Endothelial cell of umbilical vein (primary cell): ENCODE results near the gene SCN11A. TPM values are rescaled to one million over a fixed set of nuclear protein-coding genes. Genes with fewer than 3 reads are reported as not detected.

Source experiments
- BruUV-seq: library from RNA; stranded (reverse); fragments of 400-500 nt; replicated peaks from 2 replicates; lab custom pipeline; 2021; lab: Mats Ljungman, UMichigan
- CTCF ChIA-PET: fragments of 300-600, 350-600 bp; sonication (Branson Sonifier 250); formaldehyde crosslinking; loops from one replicate; lab custom pipeline; 2021; ENCODE audit warnings: antibody characterized with exemption, inconsistent platforms; lab: Charles Lee
- POLR2A ChIA-PET: fragments of 300-600, 350-600 bp; sonication (Branson Sonifier 250); formaldehyde crosslinking; loops from one replicate; lab custom pipeline; 2021; ENCODE audit warnings: antibody characterized with exemption, inconsistent platforms; lab: Charles Lee
- DNase-seq: peaks from one replicate; pipeline ENCODE4 v3.0.0-alpha.2; 2011; ENCODE audit warnings: low read depth, low spot score
- FAIRE-seq: peaks from 2 replicates; lab custom pipeline; 2011; peaks lifted over from hg19 to GRCh38; lab: Jason Lieb, UNC
- H2AFZ ChIP-seq: 2 replicates; pipeline ENCODE4 v1.6.0; 2012; ENCODE audit warnings: low read depth, low read length, control low read depth, inconsistent platforms
- H3K27ac ChIP-seq: 2 replicates; pipeline ENCODE4 v1.5.1; 2011; ENCODE audit warnings: low read depth, mild to moderate bottlenecking, control low read depth, low read length, moderate library complexity; ENCODE audit not compliant: insufficient read depth
- H3K27me3 ChIP-seq, 2 experiments: 2 replicates each; pipeline versions ENCODE4 v1.6.0 to v1.6.1; 2011; ENCODE audit warnings: low read length in 2 of 2, mixed read lengths in 1 of 2; ENCODE audit not compliant: control insufficient read depth in 2 of 2, insufficient read depth in 2 of 2
- H3K36me3 ChIP-seq, 2 experiments: 2 replicates in 1 of 2; 3 replicates in 1 of 2; pipeline ENCODE4 v1.5.1; 2011; ENCODE audit warnings: low read length in 2 of 2, mild to moderate bottlenecking in 1 of 2, moderate library complexity in 1 of 2; ENCODE audit not compliant: control insufficient read depth in 2 of 2, insufficient read depth in 2 of 2; ENCODE audit errors: extremely low read depth in 1 of 2
- H3K4me1 ChIP-seq: 3 replicates; pipeline ENCODE4 v1.5.1; 2011; ENCODE audit warnings: mild to moderate bottlenecking, low read length; ENCODE audit not compliant: control insufficient read depth, insufficient read depth; ENCODE audit errors: extremely low read depth
- H3K4me2 ChIP-seq: 2 replicates; pipeline ENCODE4 v1.6.1; 2011; ENCODE audit warnings: low read length, control low read depth, mixed read lengths; ENCODE audit not compliant: insufficient read depth
- H3K4me3 ChIP-seq, 3 experiments: fragments of 200-600 bp in 1 of 3; sonication (generic), shearing (Covaris generic) in 1 of 3; replicated peaks in 1 of 3; 2 replicates each; pipeline ENCODE4 v1.5.1; 2011 to 2016; ENCODE audit warnings: control low read depth in 3 of 3, low read length in 3 of 3, mild to moderate bottlenecking in 2 of 3, inconsistent platforms in 1 of 3, low read depth in 1 of 3, moderate library complexity in 1 of 3; ENCODE audit not compliant: insufficient read depth in 1 of 3
- H3K79me2 ChIP-seq: 2 replicates; pipeline ENCODE4 v1.6.0; 2012; ENCODE audit warnings: low read length, inconsistent platforms; ENCODE audit not compliant: control insufficient read depth, insufficient read depth
- H3K9ac ChIP-seq: replicated peaks from 2 replicates; pipeline ENCODE3; 2011; ENCODE audit warnings: low read length, control low read depth; ENCODE audit not compliant: insufficient read depth; ENCODE audit errors: extremely low read depth
- H3K9me1 ChIP-seq: replicated peaks from 3 replicates; pipeline ENCODE4 v1.6.0; 2011; ENCODE audit warnings: mild to moderate bottlenecking, low read length; ENCODE audit not compliant: control insufficient read depth, insufficient read depth; ENCODE audit errors: extremely low read depth
- H3K9me3 ChIP-seq: replicated peaks from 2 replicates; pipeline ENCODE4 v1.5.1; 2012; ENCODE audit warnings: low read length, inconsistent platforms; ENCODE audit not compliant: control insufficient read depth, insufficient read depth
- H4K20me1 ChIP-seq: replicated peaks from 2 replicates; pipeline ENCODE3; 2011; ENCODE audit warnings: mild to moderate bottlenecking, low read length; ENCODE audit not compliant: control insufficient read depth, insufficient read depth; ENCODE audit errors: extremely low read depth
- FOS ChIP-seq: IDR thresholded peaks from 2 replicates; pipeline ENCODE4 v1.6.1; 2011; ENCODE audit warnings: mild to moderate bottlenecking, low read length, moderate library complexity, borderline replicate concordance; ENCODE audit not compliant: insufficient read depth
- GATA2 ChIP-seq: IDR thresholded peaks from 2 replicates; pipeline ENCODE4 v1.7.0; 2011; ENCODE audit warnings: low read depth, mild to moderate bottlenecking, moderate library complexity, mixed read lengths, low read length; ENCODE audit not compliant: insufficient read length, insufficient read depth
- JUN ChIP-seq: IDR thresholded peaks from 2 replicates; pipeline ENCODE4 v1.6.1; 2011; ENCODE audit warnings: borderline replicate concordance, low read depth; ENCODE audit not compliant: insufficient read length, insufficient read depth
- MYC ChIP-seq: IDR thresholded peaks from one replicate; pipeline ENCODE4 v1.6.1; 2011; ENCODE audit warnings: mild to moderate bottlenecking, low read depth, low read length
- POLR2A ChIP-seq: IDR thresholded peaks from 2 replicates; pipeline ENCODE4 v1.6.1; 2012; ENCODE audit warnings: low read depth, mild to moderate bottlenecking, control low read depth, low read length
- POLR2AphosphoS5 ChIP-seq: IDR thresholded peaks from 2 replicates; pipeline ENCODE4 v1.6.1; 2012; ENCODE audit warnings: low read depth, mild to moderate bottlenecking, control low read depth, low read length, moderate library complexity; ENCODE audit not compliant: insufficient read depth
- dilution Hi-C: fragments of 300-500 bp; cut with MboI; formaldehyde crosslinking; loops from one replicate; pipeline ENCODE4 v1.15.0; 2019; ENCODE audit warnings: low sequenced_read_pairs; ENCODE audit not compliant: extremely low pct_ligation_motif_present
- intact Hi-C: fragments of 100-400 bp; cut with micrococcal nuclease; formaldehyde crosslinking; loops from one replicate; pipeline ENCODE4 v1.10.0; 2022
- polyA plus RNA-seq, 4 experiments: library from polyadenylated mRNA; depleted of rRNA in 3 of 4; stranded (reverse) in 3 of 4; unstranded in 1 of 4; fragments of >200 nt; gene quantifications; 2 replicates each; pipeline versions ENCODE4 v1.2.1 to v1.2.3, GENCODE V29; 2011 to 2012; ENCODE audit warnings: missing spikeins in 1 of 4
- total RNA-seq: library from RNA; stranded (reverse); gene quantifications from 2 replicates; pipeline ENCODE4 v1.2.3, GENCODE V29; 2021
- TF ChIP-seq, protein P1 (sequence below), 2 donors: IDR thresholded peaks; 1 replicate in 1 of 2; 2 replicates in 1 of 2; pipeline ENCODE4 v1.5.1; 2011; ENCODE audit warnings: low read length in 2 of 2, mild to moderate bottlenecking in 2 of 2, moderate library complexity in 2 of 2, control low read depth in 1 of 2, inconsistent platforms in 1 of 2, low read depth in 1 of 2; ENCODE audit not compliant: insufficient read depth in 1 of 2; ENCODE audit errors: extremely low read depth in 1 of 2

The SCN11A gene
- total and polyA plus RNA-seq, 2 donors (not counting 3 experiments of a cell fraction or from before 2014, with no cell fraction given): 0.06 to 0.07 TPM

DNA sequence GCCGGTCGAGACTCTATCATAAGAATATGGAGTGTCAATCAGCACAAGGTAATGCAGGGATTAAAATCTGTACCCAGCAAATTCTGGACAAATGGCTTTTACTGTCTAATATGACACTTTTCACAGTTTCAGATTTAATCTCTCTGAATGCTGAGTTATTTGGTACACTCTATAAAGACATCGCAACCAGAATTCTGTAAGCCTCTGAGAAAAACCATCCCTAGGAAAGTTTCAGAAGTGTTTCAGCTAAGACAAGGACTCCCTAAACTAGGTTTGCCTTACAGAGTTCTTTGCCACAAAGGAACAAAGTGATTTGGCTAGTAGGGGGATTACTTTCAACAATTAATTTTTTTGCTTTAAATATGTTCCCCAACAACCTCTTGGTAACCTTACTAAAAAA is 11.4 kb upstream of the SCN11A start:
- no peak overlapping the region for H3K27ac ChIP-seq
- FAIRE-seq (no peak), DNase-seq (no peak)
- dilution Hi-C loops (no loop called here), intact Hi-C loops (no loop called here)
- H3K27me3 ChIP-seq: no peaks in the 10 kb centered on the region
- no peaks in the 10 kb centered on the region for H4K20me1 ChIP-seq
- ChIA-PET POLR2A (no interaction called here), CTCF (no interaction called here)
- H3K36me3 ChIP-seq: peaks cover 3 to 4% of the 10 kb centered on the region in 2 experiments
- no peak overlapping the region for H3K9ac ChIP-seq
- no peaks in the 10 kb centered on the region for H3K9me3 ChIP-seq
- H3K79me2 ChIP-seq: peaks cover 2% of the 10 kb centered on the region
- no peak overlapping the region for H3K4me2 ChIP-seq
- H3K4me1 ChIP-seq: no peaks in the 10 kb centered on the region
- no peak overlapping the region for H2AFZ ChIP-seq
- no peak for TF ChIP-seq FOS
- no peak for TF ChIP-seq POLR2AphosphoS5
- TF ChIP-seq JUN: no peak
- no peak for TF ChIP-seq GATA2
- TF ChIP-seq POLR2A: no peak
- no peak for TF ChIP-seq MYC
- TF ChIP-seq, protein P1, sequence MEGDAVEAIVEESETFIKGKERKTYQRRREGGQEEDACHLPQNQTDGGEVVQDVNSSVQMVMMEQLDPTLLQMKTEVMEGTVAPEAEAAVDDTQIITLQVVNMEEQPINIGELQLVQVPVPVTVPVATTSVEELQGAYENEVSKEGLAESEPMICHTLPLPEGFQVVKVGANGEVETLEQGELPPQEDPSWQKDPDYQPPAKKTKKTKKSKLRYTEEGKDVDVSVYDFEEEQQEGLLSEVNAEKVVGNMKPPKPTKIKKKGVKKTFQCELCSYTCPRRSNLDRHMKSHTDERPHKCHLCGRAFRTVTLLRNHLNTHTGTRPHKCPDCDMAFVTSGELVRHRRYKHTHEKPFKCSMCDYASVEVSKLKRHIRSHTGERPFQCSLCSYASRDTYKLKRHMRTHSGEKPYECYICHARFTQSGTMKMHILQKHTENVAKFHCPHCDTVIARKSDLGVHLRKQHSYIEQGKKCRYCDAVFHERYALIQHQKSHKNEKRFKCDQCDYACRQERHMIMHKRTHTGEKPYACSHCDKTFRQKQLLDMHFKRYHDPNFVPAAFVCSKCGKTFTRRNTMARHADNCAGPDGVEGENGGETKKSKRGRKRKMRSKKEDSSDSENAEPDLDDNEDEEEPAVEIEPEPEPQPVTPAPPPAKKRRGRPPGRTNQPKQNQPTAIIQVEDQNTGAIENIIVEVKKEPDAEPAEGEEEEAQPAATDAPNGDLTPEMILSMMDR (IDR thresholded peaks at IDR 0.05; ENCODE audit: extremely low read depth in 1 of 2, insufficient read depth in 1 of 2, low read depth in 1 of 2, low read length in 2 of 2): no peak
- no TSS peak for BruUV-seq
- H3K9me1 ChIP-seq: peaks cover under 1% of the 10 kb centered on the region
- H3K4me3 ChIP-seq: no peak overlapping the region
